Measurements from ENCODE around the gene HLCS.
"Not testable (repeated sequence)": the region's sequence is repeated elsewhere in the genome, so short reads cannot be mapped to it uniquely, and the experiment has no call there.

HLCS gene

GRCh38 chr21:37001441-37001840 lies 35.0 kb upstream of the HLCS start:
- no peaks in the 10 kb centered on the region for H3K9me3 ChIP-seq (ENCODE audit: insufficient read depth, low read length)
- no peak overlapping the region for H3K27ac ChIP-seq (ENCODE audit: low read length)
- no peaks in the 10 kb centered on the region for H3K36me3 ChIP-seq (replicated peaks; ENCODE audit: low read depth, low read length)
- H3K9ac ChIP-seq (ENCODE audit: low read length), result no peak overlapping the region
- H2AFZ ChIP-seq (ENCODE audit: low read depth, low read length), result no peak overlapping the region
- no peak overlapping the region for H3K4me3 ChIP-seq (ENCODE audit: low read length)
- no peaks in the 10 kb centered on the region for H3K79me2 ChIP-seq (ENCODE audit: low read length)
- no peaks in the 10 kb centered on the region for H4K20me1 ChIP-seq (ENCODE audit: insufficient read depth, low read length)
- TF ChIP-seq EZH2phosphoT487 (IDR thresholded peaks at IDR 0.05; ENCODE audit: low read depth) (no peak), CTCF (IDR thresholded peaks at IDR 0.05; ENCODE audit: low read depth, low read length) (no peak)
- 0 out of 2 replicates have a peak, but pooled peaks cover 2% of the 10 kb centered on the region for H3K4me1 ChIP-seq (ENCODE audit: low read length)
- no peak overlapping the region for H3K4me2 ChIP-seq (ENCODE audit: low read length)
- no peaks in the 10 kb centered on the region for H3K27me3 ChIP-seq (ENCODE audit: low read depth, low read length)

GRCh38 chr21:37000381-37000780 lies 33.9 kb upstream of the HLCS start:
- no peak overlapping the region for H3K9ac ChIP-seq (ENCODE audit: low read length)
- H3K4me1 ChIP-seq (ENCODE audit: low read length), result 0 out of 2 replicates have a peak, but pooled peaks cover 2% of the 10 kb centered on the region
- H3K4me3 ChIP-seq (ENCODE audit: low read length), result no peak overlapping the region
- no peaks in the 10 kb centered on the region for H4K20me1 ChIP-seq (ENCODE audit: insufficient read depth, low read length)
- H3K4me2 ChIP-seq (ENCODE audit: low read length), result no peak overlapping the region
- H3K27ac ChIP-seq (ENCODE audit: low read length), result no peak overlapping the region
- no peaks in the 10 kb centered on the region for H3K27me3 ChIP-seq (ENCODE audit: low read depth, low read length)
- H3K36me3 ChIP-seq (replicated peaks; ENCODE audit: low read depth, low read length), result no peaks in the 10 kb centered on the region
- TF ChIP-seq CTCF (IDR thresholded peaks at IDR 0.05; ENCODE audit: low read depth, low read length), result no peak
- no peak for TF ChIP-seq EZH2phosphoT487 (IDR thresholded peaks at IDR 0.05; ENCODE audit: low read depth)
- no peak overlapping the region for H2AFZ ChIP-seq (ENCODE audit: low read depth, low read length)
- no peaks in the 10 kb centered on the region for H3K79me2 ChIP-seq (ENCODE audit: low read length)
- no peaks in the 10 kb centered on the region for H3K9me3 ChIP-seq (ENCODE audit: insufficient read depth, low read length)

- 0 out of 2 replicates have a peak, but pooled peaks cover 2% of the 10 kb centered on the region for H3K4me1 ChIP-seq (ENCODE audit: low read length)
- H3K36me3 ChIP-seq (replicated peaks; ENCODE audit: low read depth, low read length), result no peaks in the 10 kb centered on the region
- H3K27me3 ChIP-seq (ENCODE audit: low read depth, low read length), result no peaks in the 10 kb centered on the region
- no peaks in the 10 kb centered on the region for H3K79me2 ChIP-seq (ENCODE audit: low read length)
- H3K4me3 ChIP-seq (ENCODE audit: low read length), result no peak overlapping the region
- no peak overlapping the region for H3K4me2 ChIP-seq (ENCODE audit: low read length)
- TF ChIP-seq EZH2phosphoT487 (IDR thresholded peaks at IDR 0.05; ENCODE audit: low read depth) (no peak), CTCF (IDR thresholded peaks at IDR 0.05; ENCODE audit: low read depth, low read length) (no peak)
- H3K9ac ChIP-seq (ENCODE audit: low read length), result no peak overlapping the region
- H2AFZ ChIP-seq (ENCODE audit: low read depth, low read length), result no peak overlapping the region
- no peaks in the 10 kb centered on the region for H4K20me1 ChIP-seq (ENCODE audit: insufficient read depth, low read length)
- H3K9me3 ChIP-seq (ENCODE audit: insufficient read depth, low read length), result no peaks in the 10 kb centered on the region
- no peak overlapping the region for H3K27ac ChIP-seq (ENCODE audit: low read length)
These were observed 32.8 kb upstream of the HLCS start for GRCh38 chr21:36999131-36999898.

- not testable (repeated sequence) for H2AFZ ChIP-seq (ENCODE audit: low read depth, low read length); H3K4me3 ChIP-seq (ENCODE audit: low read length); H3K4me2 ChIP-seq (ENCODE audit: low read length); H3K4me1 ChIP-seq (ENCODE audit: low read length); H3K9me3 ChIP-seq (ENCODE audit: insufficient read depth, low read length); H3K27me3 ChIP-seq (ENCODE audit: low read depth, low read length); H3K36me3 ChIP-seq (replicated peaks; ENCODE audit: low read depth, low read length); H3K27ac ChIP-seq (ENCODE audit: low read length); H3K9ac ChIP-seq (ENCODE audit: low read length); H4K20me1 ChIP-seq (ENCODE audit: insufficient read depth, low read length); H3K79me2 ChIP-seq (ENCODE audit: low read length)
These were observed 28.8 kb upstream of the HLCS start for GRCh38 chr21:36995285-36995684.

Measured in OCI-LY3 (cell line).